OCI-LY1 (cell line): ENCODE results near the gene ATL1.

ENCODE experiments used
- CTCF ChIP-seq: fragments of 200-600 bp; sonication (generic), shearing (Covaris generic); IDR thresholded peaks from 2 replicates; pipeline ENCODE4 v1.5.1; 2017; ENCODE audit warnings: mild to moderate bottlenecking, antibody characterized with exemption, low read length, moderate library complexity, mixed read lengths
- EZH2 ChIP-seq: fragments of 200-600 bp; sonication (generic), shearing (Covaris generic); IDR thresholded peaks from 2 replicates; pipeline ENCODE4 v1.8.0; 2017; ENCODE audit warnings: borderline replicate concordance, mixed run types, mild to moderate bottlenecking, antibody characterized with exemption, low read length, moderate library complexity, mixed read lengths

- TF ChIP-seq CTCF (no peak), EZH2 (no peak)
Measured at GRCh38 chr14:50530794-50531365, 29.1 kb upstream of the ATL1 start.
